WTC11 (cell line): ENCODE data around the gene IFITM10. TPM values are rescaled to one million over a fixed set of nuclear protein-coding genes. Genes with fewer than 3 reads are reported as not detected.

Experiments used
- ATAC-seq: fragments of 200-7000 bp; cut with Tn5 transposase; 2 replicates; pipeline ENCODE4 v1.10.0; 2021; ENCODE audit warnings: mild to moderate bottlenecking, moderate library complexity
- CTCF ChIA-PET: fragments of 300-600 bp; sonication (Branson Sonifier 250); formaldehyde crosslinking; loops from one replicate; lab custom pipeline; 2021; ENCODE audit warnings: antibody characterized with exemption; lab: Charles Lee
- POLR2A ChIA-PET: fragments of 350-600 bp; sonication (Branson Sonifier 250); formaldehyde crosslinking; loops from one replicate; lab custom pipeline; 2021; ENCODE audit warnings: antibody characterized with exemption; lab: Charles Lee
- DNase-seq: peaks from one replicate; pipeline ENCODE4 v3.0.0; 2021; ENCODE audit warnings: low spot score
- H3K27ac Mint-ChIP-seq: 2 replicates; pipeline ENCODE4 v1.8.0; 2021; ENCODE audit warnings: mixed read lengths
- H3K27me3 Mint-ChIP-seq: 2 replicates; pipeline ENCODE4 v1.8.0; 2021; ENCODE audit warnings: low read depth, mild to moderate bottlenecking, moderate library complexity, mixed read lengths
- H3K36me3 Mint-ChIP-seq: 2 replicates; pipeline ENCODE4 v1.8.0; 2021; ENCODE audit warnings: mixed read lengths
- H3K4me1 Mint-ChIP-seq: 2 replicates; pipeline ENCODE4 v1.8.0; 2022; ENCODE audit warnings: mixed read lengths
- H3K4me3 Mint-ChIP-seq: 2 replicates; pipeline ENCODE4 v1.8.0; 2021; ENCODE audit warnings: mild to moderate bottlenecking, moderate library complexity, mixed read lengths
- H3K9me3 Mint-ChIP-seq: 2 replicates; pipeline ENCODE4 v1.8.0; 2021; ENCODE audit warnings: mixed read lengths
- ETV6 ChIP-seq: sonication (generic); formaldehyde crosslinking; IDR thresholded peaks from 2 replicates; pipeline ENCODE4 v1.8.1; 2022; ENCODE audit warnings: mild to moderate bottlenecking, missing genetic modification reagents
- JAZF1 ChIP-seq: fragments of 250-450 bp; sonication (Bioruptor Pico); IDR thresholded peaks from 2 replicates; pipeline ENCODE4 v1.9.0; 2021; ENCODE audit warnings: moderate library complexity, mild to moderate bottlenecking, inconsistent platforms
- NFATC4 ChIP-seq: fragments of 250-450 bp; sonication (Bioruptor Pico); IDR thresholded peaks from 2 replicates; pipeline ENCODE4 v1.9.0; 2021; ENCODE audit warnings: mild to moderate bottlenecking
- NFE2L1 ChIP-seq: sonication (generic); formaldehyde crosslinking; IDR thresholded peaks from 2 replicates; pipeline ENCODE4 v1.8.1; 2023; ENCODE audit warnings: missing genetic modification reagents
- NFYB ChIP-seq: sonication (generic); formaldehyde crosslinking; conservative IDR thresholded peaks from 2 replicates; pipeline ENCODE4 v1.8.0; 2022; ENCODE audit warnings: low read depth, missing genetic modification reagents
- NR1H2 ChIP-seq: sonication (generic); formaldehyde crosslinking; IDR thresholded peaks from 2 replicates; pipeline ENCODE4 v1.9.0; 2021; ENCODE audit warnings: mild to moderate bottlenecking, moderate library complexity, missing genetic modification reagents
- RORB ChIP-seq: fragments of 250-450 bp; sonication (Bioruptor Pico); IDR thresholded peaks from 2 replicates; pipeline ENCODE4 v1.9.0; 2021; ENCODE audit warnings: mild to moderate bottlenecking
- TP53 ChIP-seq: sonication (generic); formaldehyde crosslinking; IDR thresholded peaks from 2 replicates; pipeline ENCODE4 v1.8.1; 2023; ENCODE audit warnings: mild to moderate bottlenecking, missing genetic modification reagents
- ZBTB21 ChIP-seq: sonication (generic); formaldehyde crosslinking; IDR thresholded peaks from 2 replicates; pipeline ENCODE4 v1.8.1; 2023; ENCODE audit warnings: mild to moderate bottlenecking, missing genetic modification reagents, borderline replicate concordance
- total RNA-seq: library from RNA; stranded (reverse); gene quantifications from 3 replicates; pipeline ENCODE4 v1.2.3, GENCODE V29; 2021
- TF ChIP-seq, protein P1 (sequence below): sonication (generic); formaldehyde crosslinking; conservative IDR thresholded peaks from 2 replicates; pipeline ENCODE4 v1.8.1; 2022; ENCODE audit warnings: mild to moderate bottlenecking, missing genetic modification reagents
- TF ChIP-seq, protein P2 (sequence below): sonication (generic); formaldehyde crosslinking; IDR thresholded peaks from 2 replicates; pipeline ENCODE4 v1.8.0; 2023; ENCODE audit warnings: missing genetic modification reagents, mild to moderate bottlenecking, borderline replicate concordance
- TF ChIP-seq, protein P3 (sequence below): sonication (generic); formaldehyde crosslinking; conservative IDR thresholded peaks from 2 replicates; pipeline ENCODE4 v1.8.1; 2023; ENCODE audit warnings: mild to moderate bottlenecking, low read depth, missing genetic modification reagents, moderate library complexity
- TF ChIP-seq, protein P4 (sequence below): sonication (generic); formaldehyde crosslinking; IDR thresholded peaks from 2 replicates; pipeline ENCODE4 v1.8.1; 2022; ENCODE audit warnings: mild to moderate bottlenecking, moderate library complexity, missing genetic modification reagents
- TF ChIP-seq, protein P5 (sequence below): fragments of 250-450 bp; sonication (Bioruptor Pico); IDR thresholded peaks from 2 replicates; pipeline ENCODE4 v1.9.0; 2021; ENCODE audit warnings: mild to moderate bottlenecking
- TF ChIP-seq, protein P6 (sequence below): sonication (generic); formaldehyde crosslinking; IDR thresholded peaks from 2 replicates; pipeline ENCODE4 v1.8.0; 2022; ENCODE audit warnings: mild to moderate bottlenecking, missing genetic modification reagents
- TF ChIP-seq, protein P7 (sequence below): sonication (generic); formaldehyde crosslinking; IDR thresholded peaks from 2 replicates; pipeline ENCODE4 v1.8.1; 2023; ENCODE audit warnings: mild to moderate bottlenecking, missing genetic modification reagents, moderate library complexity
- TF ChIP-seq, protein P8 (sequence below): fragments of 250-450 bp; sonication (Bioruptor Pico); IDR thresholded peaks from 2 replicates; pipeline ENCODE4 v1.8.0; 2021; ENCODE audit warnings: mild to moderate bottlenecking

Gene IFITM10
- total RNA-seq, 1 experiment from 2014 or later = 1.7 TPM

DNA sequence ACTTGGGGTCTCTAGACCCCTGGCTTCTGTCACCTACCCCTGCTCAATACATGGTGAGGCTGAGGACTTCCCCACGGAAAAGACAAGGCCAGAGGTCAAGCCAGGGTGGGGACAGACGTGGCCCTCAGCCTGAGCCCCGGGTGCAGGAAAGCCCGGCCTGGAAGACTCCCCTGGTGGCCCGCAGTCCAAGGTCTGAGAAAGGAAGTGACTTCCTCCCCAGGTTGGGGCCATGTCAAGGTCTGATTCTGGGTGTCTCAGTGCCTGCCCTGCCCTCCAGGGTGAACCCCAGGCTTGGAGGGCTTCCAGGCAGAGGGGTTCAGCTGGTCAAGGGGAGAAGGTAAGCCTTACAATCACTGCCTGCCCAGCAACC lies 9.4 kb upstream of the IFITM10 start:
- ChIA-PET POLR2A (no interaction called here), CTCF (no interaction called here)
- no peak for DNase-seq
- H3K4me3 Mint-ChIP-seq = no peak overlapping the region
- H3K9me3 Mint-ChIP-seq = no peaks in the 10 kb centered on the region
- TF ChIP-seq ZBTB21 (no peak), ETV6 (no peak), NR1H2 (CRISPR knock-in tag) (no peak), RORB (CRISPR knock-in tag) (no peak), NFYB (no peak)
- TF ChIP-seq, protein P1, sequence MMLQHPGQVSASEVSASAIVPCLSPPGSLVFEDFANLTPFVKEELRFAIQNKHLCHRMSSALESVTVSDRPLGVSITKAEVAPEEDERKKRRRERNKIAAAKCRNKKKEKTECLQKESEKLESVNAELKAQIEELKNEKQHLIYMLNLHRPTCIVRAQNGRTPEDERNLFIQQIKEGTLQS (CRISPR knock-in tag) = no peak
- TF ChIP-seq, protein P2, sequence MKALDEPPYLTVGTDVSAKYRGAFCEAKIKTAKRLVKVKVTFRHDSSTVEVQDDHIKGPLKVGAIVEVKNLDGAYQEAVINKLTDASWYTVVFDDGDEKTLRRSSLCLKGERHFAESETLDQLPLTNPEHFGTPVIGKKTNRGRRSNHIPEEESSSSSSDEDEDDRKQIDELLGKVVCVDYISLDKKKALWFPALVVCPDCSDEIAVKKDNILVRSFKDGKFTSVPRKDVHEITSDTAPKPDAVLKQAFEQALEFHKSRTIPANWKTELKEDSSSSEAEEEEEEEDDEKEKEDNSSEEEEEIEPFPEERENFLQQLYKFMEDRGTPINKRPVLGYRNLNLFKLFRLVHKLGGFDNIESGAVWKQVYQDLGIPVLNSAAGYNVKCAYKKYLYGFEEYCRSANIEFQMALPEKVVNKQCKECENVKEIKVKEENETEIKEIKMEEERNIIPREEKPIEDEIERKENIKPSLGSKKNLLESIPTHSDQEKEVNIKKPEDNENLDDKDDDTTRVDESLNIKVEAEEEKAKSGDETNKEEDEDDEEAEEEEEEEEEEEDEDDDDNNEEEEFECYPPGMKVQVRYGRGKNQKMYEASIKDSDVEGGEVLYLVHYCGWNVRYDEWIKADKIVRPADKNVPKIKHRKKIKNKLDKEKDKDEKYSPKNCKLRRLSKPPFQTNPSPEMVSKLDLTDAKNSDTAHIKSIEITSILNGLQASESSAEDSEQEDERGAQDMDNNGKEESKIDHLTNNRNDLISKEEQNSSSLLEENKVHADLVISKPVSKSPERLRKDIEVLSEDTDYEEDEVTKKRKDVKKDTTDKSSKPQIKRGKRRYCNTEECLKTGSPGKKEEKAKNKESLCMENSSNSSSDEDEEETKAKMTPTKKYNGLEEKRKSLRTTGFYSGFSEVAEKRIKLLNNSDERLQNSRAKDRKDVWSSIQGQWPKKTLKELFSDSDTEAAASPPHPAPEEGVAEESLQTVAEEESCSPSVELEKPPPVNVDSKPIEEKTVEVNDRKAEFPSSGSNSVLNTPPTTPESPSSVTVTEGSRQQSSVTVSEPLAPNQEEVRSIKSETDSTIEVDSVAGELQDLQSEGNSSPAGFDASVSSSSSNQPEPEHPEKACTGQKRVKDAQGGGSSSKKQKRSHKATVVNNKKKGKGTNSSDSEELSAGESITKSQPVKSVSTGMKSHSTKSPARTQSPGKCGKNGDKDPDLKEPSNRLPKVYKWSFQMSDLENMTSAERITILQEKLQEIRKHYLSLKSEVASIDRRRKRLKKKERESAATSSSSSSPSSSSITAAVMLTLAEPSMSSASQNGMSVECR (CRISPR knock-in tag) = no peak
- TF ChIP-seq, protein P3, sequence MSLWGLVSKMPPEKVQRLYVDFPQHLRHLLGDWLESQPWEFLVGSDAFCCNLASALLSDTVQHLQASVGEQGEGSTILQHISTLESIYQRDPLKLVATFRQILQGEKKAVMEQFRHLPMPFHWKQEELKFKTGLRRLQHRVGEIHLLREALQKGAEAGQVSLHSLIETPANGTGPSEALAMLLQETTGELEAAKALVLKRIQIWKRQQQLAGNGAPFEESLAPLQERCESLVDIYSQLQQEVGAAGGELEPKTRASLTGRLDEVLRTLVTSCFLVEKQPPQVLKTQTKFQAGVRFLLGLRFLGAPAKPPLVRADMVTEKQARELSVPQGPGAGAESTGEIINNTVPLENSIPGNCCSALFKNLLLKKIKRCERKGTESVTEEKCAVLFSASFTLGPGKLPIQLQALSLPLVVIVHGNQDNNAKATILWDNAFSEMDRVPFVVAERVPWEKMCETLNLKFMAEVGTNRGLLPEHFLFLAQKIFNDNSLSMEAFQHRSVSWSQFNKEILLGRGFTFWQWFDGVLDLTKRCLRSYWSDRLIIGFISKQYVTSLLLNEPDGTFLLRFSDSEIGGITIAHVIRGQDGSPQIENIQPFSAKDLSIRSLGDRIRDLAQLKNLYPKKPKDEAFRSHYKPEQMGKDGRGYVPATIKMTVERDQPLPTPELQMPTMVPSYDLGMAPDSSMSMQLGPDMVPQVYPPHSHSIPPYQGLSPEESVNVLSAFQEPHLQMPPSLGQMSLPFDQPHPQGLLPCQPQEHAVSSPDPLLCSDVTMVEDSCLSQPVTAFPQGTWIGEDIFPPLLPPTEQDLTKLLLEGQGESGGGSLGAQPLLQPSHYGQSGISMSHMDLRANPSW (CRISPR knock-in tag) = no peak
- H3K27me3 Mint-ChIP-seq = 0 out of 2 replicates have a peak, but pooled peaks cover 3% of the 10 kb centered on the region
- no peaks in the 10 kb centered on the region for H3K36me3 Mint-ChIP-seq
- H3K27ac Mint-ChIP-seq = no peak overlapping the region
- 0 out of 2 replicates have a peak, but pooled peaks cover 3% of the 10 kb centered on the region for H3K4me1 Mint-ChIP-seq
- no peak for ATAC-seq

DNA sequence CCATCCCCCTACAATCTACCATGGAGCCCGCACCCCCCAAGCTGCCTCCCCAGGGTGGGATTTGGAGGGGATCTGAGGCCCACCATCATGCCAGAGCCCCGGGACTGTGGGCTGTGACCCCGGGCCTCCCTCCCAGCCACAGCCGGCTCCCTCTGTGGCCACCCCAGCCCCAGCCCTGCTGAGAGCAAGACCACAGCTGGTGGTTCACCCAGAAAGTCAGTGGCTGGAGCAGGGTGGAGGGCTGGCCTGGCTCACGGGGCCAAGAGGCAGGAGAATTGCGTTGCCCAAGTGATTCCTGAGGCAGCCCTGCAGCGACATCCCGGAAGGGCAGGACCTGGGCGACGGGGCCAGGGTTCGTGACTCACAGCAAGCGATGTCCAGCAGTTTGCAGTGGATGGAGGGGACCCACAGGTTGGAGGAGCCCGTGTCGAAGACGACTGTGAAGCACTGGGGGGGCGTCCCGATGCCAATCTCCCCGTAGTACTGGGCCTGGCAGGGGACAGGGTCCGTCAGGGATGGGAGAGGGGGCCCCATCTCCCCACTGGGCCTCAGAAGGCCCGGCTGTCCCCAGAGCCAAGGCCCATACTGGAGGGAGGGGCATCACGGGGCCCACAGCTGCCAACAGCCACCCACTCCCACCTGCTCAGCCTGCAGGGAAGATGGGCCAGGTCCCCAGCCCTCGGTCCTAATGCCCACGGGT lies 8.9 kb upstream of the IFITM10 start:
- POLR2A ChIA-PET = no interaction called here
- H3K4me1 Mint-ChIP-seq = 0 out of 2 replicates have a peak, but pooled peaks cover under 1% of the 10 kb centered on the region
- no peak for ATAC-seq
- TF ChIP-seq NFE2L1 = no peak
- no peak for TF ChIP-seq JAZF1 (CRISPR knock-in tag)
- TF ChIP-seq NFATC4 = no peak
- TF ChIP-seq, protein P4, sequence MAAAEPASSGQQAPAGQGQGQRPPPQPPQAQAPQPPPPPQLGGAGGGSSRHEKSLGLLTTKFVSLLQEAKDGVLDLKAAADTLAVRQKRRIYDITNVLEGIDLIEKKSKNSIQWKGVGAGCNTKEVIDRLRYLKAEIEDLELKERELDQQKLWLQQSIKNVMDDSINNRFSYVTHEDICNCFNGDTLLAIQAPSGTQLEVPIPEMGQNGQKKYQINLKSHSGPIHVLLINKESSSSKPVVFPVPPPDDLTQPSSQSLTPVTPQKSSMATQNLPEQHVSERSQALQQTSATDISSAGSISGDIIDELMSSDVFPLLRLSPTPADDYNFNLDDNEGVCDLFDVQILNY (CRISPR knock-in tag) = no peak
- TF ChIP-seq, protein P5, sequence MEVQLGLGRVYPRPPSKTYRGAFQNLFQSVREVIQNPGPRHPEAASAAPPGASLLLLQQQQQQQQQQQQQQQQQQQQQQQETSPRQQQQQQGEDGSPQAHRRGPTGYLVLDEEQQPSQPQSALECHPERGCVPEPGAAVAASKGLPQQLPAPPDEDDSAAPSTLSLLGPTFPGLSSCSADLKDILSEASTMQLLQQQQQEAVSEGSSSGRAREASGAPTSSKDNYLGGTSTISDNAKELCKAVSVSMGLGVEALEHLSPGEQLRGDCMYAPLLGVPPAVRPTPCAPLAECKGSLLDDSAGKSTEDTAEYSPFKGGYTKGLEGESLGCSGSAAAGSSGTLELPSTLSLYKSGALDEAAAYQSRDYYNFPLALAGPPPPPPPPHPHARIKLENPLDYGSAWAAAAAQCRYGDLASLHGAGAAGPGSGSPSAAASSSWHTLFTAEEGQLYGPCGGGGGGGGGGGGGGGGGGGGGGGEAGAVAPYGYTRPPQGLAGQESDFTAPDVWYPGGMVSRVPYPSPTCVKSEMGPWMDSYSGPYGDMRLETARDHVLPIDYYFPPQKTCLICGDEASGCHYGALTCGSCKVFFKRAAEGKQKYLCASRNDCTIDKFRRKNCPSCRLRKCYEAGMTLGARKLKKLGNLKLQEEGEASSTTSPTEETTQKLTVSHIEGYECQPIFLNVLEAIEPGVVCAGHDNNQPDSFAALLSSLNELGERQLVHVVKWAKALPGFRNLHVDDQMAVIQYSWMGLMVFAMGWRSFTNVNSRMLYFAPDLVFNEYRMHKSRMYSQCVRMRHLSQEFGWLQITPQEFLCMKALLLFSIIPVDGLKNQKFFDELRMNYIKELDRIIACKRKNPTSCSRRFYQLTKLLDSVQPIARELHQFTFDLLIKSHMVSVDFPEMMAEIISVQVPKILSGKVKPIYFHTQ (CRISPR knock-in tag) = no peak
- TF ChIP-seq, protein P6, sequence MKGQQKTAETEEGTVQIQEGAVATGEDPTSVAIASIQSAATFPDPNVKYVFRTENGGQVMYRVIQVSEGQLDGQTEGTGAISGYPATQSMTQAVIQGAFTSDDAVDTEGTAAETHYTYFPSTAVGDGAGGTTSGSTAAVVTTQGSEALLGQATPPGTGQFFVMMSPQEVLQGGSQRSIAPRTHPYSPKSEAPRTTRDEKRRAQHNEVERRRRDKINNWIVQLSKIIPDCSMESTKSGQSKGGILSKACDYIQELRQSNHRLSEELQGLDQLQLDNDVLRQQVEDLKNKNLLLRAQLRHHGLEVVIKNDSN (CRISPR knock-in tag) = no peak
- TF ChIP-seq, protein P7, sequence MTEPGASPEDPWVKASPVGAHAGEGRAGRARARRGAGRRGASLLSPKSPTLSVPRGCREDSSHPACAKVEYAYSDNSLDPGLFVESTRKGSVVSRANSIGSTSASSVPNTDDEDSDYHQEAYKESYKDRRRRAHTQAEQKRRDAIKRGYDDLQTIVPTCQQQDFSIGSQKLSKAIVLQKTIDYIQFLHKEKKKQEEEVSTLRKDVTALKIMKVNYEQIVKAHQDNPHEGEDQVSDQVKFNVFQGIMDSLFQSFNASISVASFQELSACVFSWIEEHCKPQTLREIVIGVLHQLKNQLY (CRISPR knock-in tag) = no peak
- no peak for TF ChIP-seq ETV6
- TF ChIP-seq, protein P8, sequence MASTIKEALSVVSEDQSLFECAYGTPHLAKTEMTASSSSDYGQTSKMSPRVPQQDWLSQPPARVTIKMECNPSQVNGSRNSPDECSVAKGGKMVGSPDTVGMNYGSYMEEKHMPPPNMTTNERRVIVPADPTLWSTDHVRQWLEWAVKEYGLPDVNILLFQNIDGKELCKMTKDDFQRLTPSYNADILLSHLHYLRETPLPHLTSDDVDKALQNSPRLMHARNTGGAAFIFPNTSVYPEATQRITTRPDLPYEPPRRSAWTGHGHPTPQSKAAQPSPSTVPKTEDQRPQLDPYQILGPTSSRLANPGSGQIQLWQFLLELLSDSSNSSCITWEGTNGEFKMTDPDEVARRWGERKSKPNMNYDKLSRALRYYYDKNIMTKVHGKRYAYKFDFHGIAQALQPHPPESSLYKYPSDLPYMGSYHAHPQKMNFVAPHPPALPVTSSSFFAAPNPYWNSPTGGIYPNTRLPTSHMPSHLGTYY (CRISPR knock-in tag) = no peak
- TF ChIP-seq, protein P3 (CRISPR knock-in tag) = no peak
- no peak for TF ChIP-seq TP53 (CRISPR knock-in tag)

More for the DNA sequence above, 8.9 kb upstream of the IFITM10 start:
- H3K36me3 Mint-ChIP-seq = no peaks in the 10 kb centered on the region
- no peak for DNase-seq
- CTCF ChIA-PET = no interaction called here
- H3K27me3 Mint-ChIP-seq = 0 out of 2 replicates have a peak, but pooled peaks cover 2% of the 10 kb centered on the region
- no peak overlapping the region for H3K4me3 Mint-ChIP-seq
- H3K9me3 Mint-ChIP-seq = no peaks in the 10 kb centered on the region
- H3K27ac Mint-ChIP-seq = no peak overlapping the region
